LHCN-M2 (cell line): ENCODE results near the gene FYB1. TPM values are rescaled to one million over a fixed set of nuclear protein-coding genes. Genes with fewer than 3 reads are reported as not detected.

ENCODE experiments used
- DNase-seq: peaks from one replicate; pipeline ENCODE4 v3.0.0-alpha.2; 2012; ENCODE audit warnings: low read depth
- total RNA-seq: library from RNA; depleted of rRNA; stranded (reverse); fragments of >200 nt; gene quantifications from 2 replicates; pipeline ENCODE4 v1.2.3, GENCODE V29; 2014

The FYB1 gene
- total RNA-seq, 1 experiment from 2014 or later = not detected

- no peak for DNase-seq
Observed at GRCh38 chr5:39091940-39092580, 127.3 kb downstream of the FYB1 start.

GRCh38 chr5:39083968-39084367, 135.4 kb downstream of the FYB1 start:
- DNase-seq = no peak

GRCh38 chr5:39082995-39083394, 136.4 kb downstream of the FYB1 start:
- no peak for DNase-seq

GRCh38 chr5:39080597-39081204, 138.7 kb downstream of the FYB1 start:
- peak; percentile 57 for DNase-seq

- DNase-seq = no peak
Observed at GRCh38 chr5:39080168-39080567, 139.2 kb downstream of the FYB1 start.

GRCh38 chr5:39079147-39079546, 140.2 kb downstream of the FYB1 start:
- no peak for DNase-seq

- DNase-seq = peak; percentile 54
Observed at GRCh38 chr5:39076757-39077728, 142.3 kb downstream of the FYB1 start.

- DNase-seq = no peak
Observed at GRCh38 chr5:39076101-39076756, 143.1 kb downstream of the FYB1 start.

GRCh38 chr5:39074017-39074814, 145.1 kb downstream of the FYB1 start, which contains the start of gene RICTOR:
RICTOR (minus strand) TSS chr5:39074399; CDS start chr5:39074377, 22 bp downstream.
- DNase-seq = peak; percentile 84

- no peak for DNase-seq
Observed at GRCh38 chr5:39073767-39074016, 145.7 kb downstream of the FYB1 start.

- peak; percentile 31 for DNase-seq
Observed at GRCh38 chr5:39072925-39073766, 146.2 kb downstream of the FYB1 start.

- no peak for DNase-seq
Observed at GRCh38 chr5:39068099-39068498, 151.3 kb downstream of the FYB1 start.

GRCh38 chr5:39064450-39064849, 154.9 kb downstream of the FYB1 start:
- DNase-seq = no peak

GRCh38 chr5:39063037-39063436, 156.3 kb downstream of the FYB1 start:
- DNase-seq = no peak

GRCh38 chr5:39062530-39062929, 156.8 kb downstream of the FYB1 start:
- no peak for DNase-seq

GRCh38 chr5:39062104-39062503, 157.3 kb downstream of the FYB1 start:
- DNase-seq = no peak

- DNase-seq = no peak
Observed at GRCh38 chr5:39059064-39059463, 160.3 kb downstream of the FYB1 start.

- DNase-seq = no peak
Observed at GRCh38 chr5:39058178-39058921, 161.0 kb downstream of the FYB1 start.

GRCh38 chr5:39057734-39058133, 161.6 kb downstream of the FYB1 start:
- DNase-seq = no peak
